ENCODE measurements around the gene TMPRSS9. TPM values are rescaled to one million over a fixed set of nuclear protein-coding genes. Genes with fewer than 3 reads are reported as not detected.
"Not testable (repeated sequence)": the region's sequence is repeated elsewhere in the genome, so short reads cannot be mapped to it uniquely, and the experiment has no call there.

The TMPRSS9 gene
- total RNA-seq, 4 donors from 2014 or later: 0.19 TPM; not detected in 3

DNA sequence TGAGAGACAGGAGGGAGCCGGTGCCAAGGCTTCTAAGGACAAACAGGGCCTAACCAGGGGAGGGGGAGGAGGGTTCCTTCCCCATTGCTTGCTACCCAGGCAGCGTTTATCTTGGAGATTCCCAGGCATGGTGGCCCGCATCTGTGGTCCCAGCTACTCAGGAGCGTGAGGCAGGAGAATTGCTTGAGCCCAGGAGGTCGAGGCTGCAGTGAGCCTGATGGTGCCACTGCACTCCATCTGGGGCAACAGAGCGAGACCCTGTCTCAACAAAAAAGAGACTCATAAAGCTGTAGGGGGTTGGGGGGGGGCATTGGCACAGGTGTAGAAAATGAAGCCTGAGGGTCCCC is 55.9 kb downstream of the TMPRSS9 start:
- intact Hi-C loops (cut with DNase I): no loop called here
- no peak for DNase-seq
- Histone ChIP-seq H3K36me3 (peaks cover 0 to 19% (median 0%) of the 10 kb centered on the region in 3 donors), H3K9me3 (no peaks in the 10 kb centered on the region), H3K27ac (no peak overlapping the region), H3K4me1 (no peaks in the 10 kb centered on the region), H3K27me3 (no peaks in the 10 kb centered on the region), H3K4me3 (no peak overlapping the region)
- no CpG with 5 or more reads among the region's 6 CpGs for WGBS, 2 donors
- TF ChIP-seq, protein P1, sequence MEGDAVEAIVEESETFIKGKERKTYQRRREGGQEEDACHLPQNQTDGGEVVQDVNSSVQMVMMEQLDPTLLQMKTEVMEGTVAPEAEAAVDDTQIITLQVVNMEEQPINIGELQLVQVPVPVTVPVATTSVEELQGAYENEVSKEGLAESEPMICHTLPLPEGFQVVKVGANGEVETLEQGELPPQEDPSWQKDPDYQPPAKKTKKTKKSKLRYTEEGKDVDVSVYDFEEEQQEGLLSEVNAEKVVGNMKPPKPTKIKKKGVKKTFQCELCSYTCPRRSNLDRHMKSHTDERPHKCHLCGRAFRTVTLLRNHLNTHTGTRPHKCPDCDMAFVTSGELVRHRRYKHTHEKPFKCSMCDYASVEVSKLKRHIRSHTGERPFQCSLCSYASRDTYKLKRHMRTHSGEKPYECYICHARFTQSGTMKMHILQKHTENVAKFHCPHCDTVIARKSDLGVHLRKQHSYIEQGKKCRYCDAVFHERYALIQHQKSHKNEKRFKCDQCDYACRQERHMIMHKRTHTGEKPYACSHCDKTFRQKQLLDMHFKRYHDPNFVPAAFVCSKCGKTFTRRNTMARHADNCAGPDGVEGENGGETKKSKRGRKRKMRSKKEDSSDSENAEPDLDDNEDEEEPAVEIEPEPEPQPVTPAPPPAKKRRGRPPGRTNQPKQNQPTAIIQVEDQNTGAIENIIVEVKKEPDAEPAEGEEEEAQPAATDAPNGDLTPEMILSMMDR (IDR thresholded peaks at IDR 0.05): no peak
- no peak for TF ChIP-seq POLR2A (IDR thresholded peaks at IDR 0.05)

DNA sequence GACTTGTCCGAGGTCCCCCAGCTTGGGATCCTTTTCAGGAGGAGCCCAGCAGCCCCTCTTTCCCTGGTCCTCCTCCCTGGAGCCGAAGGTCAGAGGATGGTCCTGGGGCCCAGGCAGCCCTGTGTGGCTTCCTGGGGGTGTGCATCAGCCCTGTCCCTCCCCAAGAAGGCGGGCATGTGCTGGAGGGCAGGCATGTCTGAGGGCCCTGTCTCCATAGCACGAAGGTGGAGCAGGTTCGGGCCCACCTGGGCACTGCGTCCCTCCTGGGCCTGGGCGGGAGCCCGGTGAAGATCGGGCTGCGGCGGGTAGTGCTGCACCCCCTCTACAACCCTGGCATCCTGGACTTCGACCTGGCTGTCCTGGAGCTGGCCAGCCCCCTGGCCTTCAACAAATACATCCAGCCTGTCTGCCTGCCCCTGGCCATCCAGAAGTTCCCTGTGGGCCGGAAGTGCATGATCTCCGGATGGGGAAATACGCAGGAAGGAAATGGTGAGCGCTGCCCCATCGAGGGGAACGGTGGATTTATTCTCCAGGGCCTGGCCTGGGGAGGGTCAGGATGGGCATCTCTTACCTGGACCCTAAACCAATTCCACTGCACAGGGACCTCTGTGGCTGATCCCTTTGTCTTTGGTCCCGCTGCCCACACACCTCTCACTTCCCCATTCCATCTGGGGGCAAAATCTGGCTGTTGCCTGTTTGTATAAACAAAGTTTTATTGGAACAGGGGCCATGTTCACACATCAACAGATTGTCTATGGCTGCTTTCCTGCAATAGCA is 56.4 kb downstream of the TMPRSS9 start:
- DNase-seq: no peak
- intact Hi-C loops (cut with DNase I): no loop called here
- no peak overlapping the region for H3K4me3 ChIP-seq
- TF ChIP-seq, protein P1 (IDR thresholded peaks at IDR 0.05): no peak
- no peak for TF ChIP-seq POLR2A (IDR thresholded peaks at IDR 0.05)
- H3K9me3 ChIP-seq: no peaks in the 10 kb centered on the region
- 71 to 88% methylated on average over 6 to 8 of the region's 19 CpGs for WGBS, 2 donors
- H3K27ac ChIP-seq: no peak overlapping the region
- H3K4me1 ChIP-seq: no peaks in the 10 kb centered on the region
- H3K36me3 ChIP-seq: peaks cover 0 to 19% (median 0%) of the 10 kb centered on the region in 3 donors
- no peaks in the 10 kb centered on the region for H3K27me3 ChIP-seq

DNA sequence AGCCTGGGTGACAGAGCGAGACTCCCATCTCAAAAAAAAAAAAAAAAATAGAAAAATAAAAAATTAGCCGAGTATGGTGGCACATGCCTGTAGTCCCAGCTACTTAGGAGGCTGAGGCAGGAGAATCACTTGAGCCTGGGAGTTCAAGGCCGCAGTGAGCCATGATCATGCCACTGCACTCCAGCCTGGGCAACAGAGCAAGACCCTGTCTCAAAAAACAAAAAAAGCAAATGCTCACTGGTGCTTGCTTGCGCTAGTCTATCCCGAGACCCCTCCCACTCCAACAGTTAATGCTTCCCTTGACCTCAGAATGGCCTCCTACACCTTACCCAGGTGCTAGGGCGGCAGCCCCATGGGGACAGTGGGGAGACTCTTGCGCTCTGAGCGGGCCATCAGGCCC is 57.4 kb downstream of the TMPRSS9 start:
- H3K4me3 ChIP-seq; intact Hi-C loops (cut with DNase I); H3K4me1 ChIP-seq; H3K27ac ChIP-seq; H3K27me3 ChIP-seq; DNase-seq; H3K9me3 ChIP-seq: not testable (repeated sequence)
- 97% methylated on average over 4 to 5 of the region's 8 CpGs for WGBS, 2 donors
- peaks cover 0 to 19% (median 0%) of the 10 kb centered on the region in 3 donors for H3K36me3 ChIP-seq

DNA sequence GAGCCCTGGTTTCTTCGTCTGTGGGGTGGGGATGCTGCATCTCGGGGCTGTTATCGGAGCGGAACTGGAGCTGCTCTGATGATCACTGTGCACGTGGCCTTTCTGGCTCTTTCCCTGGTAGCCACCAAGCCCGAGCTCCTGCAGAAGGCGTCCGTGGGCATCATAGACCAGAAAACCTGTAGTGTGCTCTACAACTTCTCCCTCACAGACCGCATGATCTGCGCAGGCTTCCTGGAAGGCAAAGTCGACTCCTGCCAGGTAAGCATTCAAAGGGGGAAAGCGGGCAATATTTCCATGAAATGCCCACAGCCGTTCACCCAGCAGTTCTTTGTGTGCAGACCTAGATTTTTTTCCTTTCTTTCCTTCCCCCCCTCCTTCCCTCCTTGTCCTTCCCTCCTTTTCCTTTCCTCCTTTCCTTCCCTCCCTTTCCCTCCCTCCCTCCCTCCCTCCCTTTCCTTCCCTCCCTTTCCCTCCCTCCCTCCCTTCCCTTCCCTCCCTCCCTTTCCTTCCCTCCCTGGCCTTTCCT is 57.9 kb downstream of the TMPRSS9 start:
- Histone ChIP-seq H3K36me3 (peaks cover 0 to 19% (median 0%) of the 10 kb centered on the region in 3 donors), H3K4me1 (no peaks in the 10 kb centered on the region), H3K27ac (no peak overlapping the region), H3K27me3 (no peaks in the 10 kb centered on the region), H3K4me3 (no peak overlapping the region), H3K9me3 (no peaks in the 10 kb centered on the region)
- intact Hi-C loops (cut with DNase I): no loop called here
- WGBS, 2 donors: 78 to 84% methylated on average over 7 to 10 of the region's 13 CpGs
- no peak for DNase-seq
- TF ChIP-seq, protein P1 (IDR thresholded peaks at IDR 0.05): no peak
- no peak for TF ChIP-seq POLR2A (IDR thresholded peaks at IDR 0.05)

DNA sequence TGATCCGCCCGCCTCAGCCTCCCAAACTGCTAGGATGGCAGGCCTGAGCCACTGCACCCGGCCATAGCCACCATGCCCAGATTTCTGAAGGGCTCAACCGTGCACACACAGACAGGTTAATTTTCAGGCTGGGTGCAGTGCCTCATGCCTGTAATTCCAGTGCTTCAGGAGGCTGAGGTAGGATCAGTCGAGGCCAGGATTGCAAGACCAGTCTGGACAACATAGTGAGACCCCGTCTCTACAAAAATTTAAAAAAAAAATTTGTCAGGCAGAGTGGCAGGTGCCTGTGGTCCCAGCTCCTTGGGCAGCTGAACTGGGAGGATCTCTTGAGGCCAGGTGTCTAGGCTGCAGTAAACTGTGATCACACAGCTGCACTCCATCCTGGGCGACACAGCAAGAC is 59.7 kb downstream of the TMPRSS9 start:
- intact Hi-C loops (cut with DNase I): no loop called here
- no peaks in the 10 kb centered on the region for H3K27me3 ChIP-seq
- H3K9me3 ChIP-seq: no peaks in the 10 kb centered on the region
- peaks cover 0 to 9% (median 7%) of the 10 kb centered on the region in 3 donors for H3K4me1 ChIP-seq
- H3K36me3 ChIP-seq: peaks cover 0 to 36% (median 0%) of the 10 kb centered on the region in 3 donors
- TF ChIP-seq POLR2A (IDR thresholded peaks at IDR 0.05): no peak
- WGBS, 2 donors: 96 to 98% methylated on average over 4 to 6 of the region's 7 CpGs
- no peak for DNase-seq
- no peak overlapping the region for H3K27ac ChIP-seq
- no peak overlapping the region for H3K4me3 ChIP-seq

DNA sequence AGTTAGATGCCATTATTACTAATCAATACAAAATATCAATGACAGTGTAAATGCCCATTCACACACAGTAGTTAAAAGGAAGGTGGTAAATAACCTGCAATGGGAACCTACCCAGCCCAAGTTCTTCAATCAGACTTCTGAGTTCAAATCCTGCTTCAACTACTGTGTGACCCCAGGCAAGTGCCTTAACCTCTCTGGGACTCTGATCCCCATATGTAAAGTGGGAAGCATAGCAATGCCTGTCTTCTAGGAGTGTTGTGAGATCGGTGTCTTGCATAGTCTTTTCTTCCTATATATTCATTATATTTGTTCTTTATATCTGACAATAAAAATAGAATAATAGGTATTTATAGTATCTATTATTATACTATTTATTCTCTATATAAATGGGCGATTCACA is 60.4 kb downstream of the TMPRSS9 start:
- H3K27ac ChIP-seq: no peak overlapping the region

More for the DNA sequence above, 60.4 kb downstream of the TMPRSS9 start:
- H3K27me3 ChIP-seq: no peaks in the 10 kb centered on the region
- intact Hi-C loops (cut with DNase I): no loop called here
- peaks cover 0 to 44% (median 0%) of the 10 kb centered on the region in 3 donors for H3K36me3 ChIP-seq
- no peaks in the 10 kb centered on the region for H3K9me3 ChIP-seq
- WGBS, 2 donors: 91 to 95% methylated on average over 2 of the region's 2 CpGs
- no peak for DNase-seq
- peaks cover 2 to 16% (median 15%) of the 10 kb centered on the region in 3 donors for H3K4me1 ChIP-seq
- H3K4me3 ChIP-seq: no peak overlapping the region
- no peak for TF ChIP-seq POLR2A (IDR thresholded peaks at IDR 0.05)
- TF ChIP-seq, protein P1 (IDR thresholded peaks at IDR 0.05): no peak
